ENCODE data around the gene KRTAP13-4.

The KRTAP13-4 gene

DNA sequence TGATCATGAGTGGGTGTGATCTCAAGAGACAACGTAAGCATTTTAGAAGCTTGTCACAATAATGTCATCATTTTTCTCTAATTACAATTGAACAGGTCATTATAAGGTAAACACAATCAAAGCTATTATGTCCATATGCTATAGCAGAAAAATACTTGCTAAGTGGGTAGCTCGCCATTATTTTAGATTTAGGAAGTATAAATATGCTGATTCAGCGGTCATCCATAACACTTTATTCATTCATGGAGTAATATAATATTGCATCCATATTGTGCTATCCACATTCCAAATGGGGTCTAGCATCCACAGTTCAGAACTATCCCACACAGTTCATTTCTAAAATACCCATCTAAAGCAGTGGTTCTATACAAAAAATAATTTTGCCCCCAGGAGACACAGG is 18.5 kb downstream of the KRTAP13-4 start:
- CTCF ChIA-PET, result no interaction called here
- no peak overlapping the region for H3K27ac Mint-ChIP-seq
- no peak for DNase-seq
- H3K4me3 Mint-ChIP-seq, result no peak overlapping the region
- H3K9me3 Mint-ChIP-seq, result no peaks in the 10 kb centered on the region
- H3K27me3 Mint-ChIP-seq, result no peaks in the 10 kb centered on the region
- peaks cover 2% of the 10 kb centered on the region for H3K4me1 Mint-ChIP-seq
- H3K36me3 Mint-ChIP-seq, result no peaks in the 10 kb centered on the region

- Mint-ChIP-seq H3K27ac (no peak overlapping the region), H3K27me3 (no peaks in the 10 kb centered on the region), H3K4me1 (no peaks in the 10 kb centered on the region), H3K4me3 (no peak overlapping the region), H3K36me3 (no peaks in the 10 kb centered on the region), H3K9me3 (no peaks in the 10 kb centered on the region)
- no peak for DNase-seq
- CTCF ChIA-PET, result interaction anchor here (0.9 kb wide), 1 partner anchor 485 kb away, joined by 4 read pairs; no protein-coding TSS in a partner anchor
These were observed 33.7 kb downstream of the KRTAP13-4 start for GRCh38 chr21:30463713-30464112.

DNA sequence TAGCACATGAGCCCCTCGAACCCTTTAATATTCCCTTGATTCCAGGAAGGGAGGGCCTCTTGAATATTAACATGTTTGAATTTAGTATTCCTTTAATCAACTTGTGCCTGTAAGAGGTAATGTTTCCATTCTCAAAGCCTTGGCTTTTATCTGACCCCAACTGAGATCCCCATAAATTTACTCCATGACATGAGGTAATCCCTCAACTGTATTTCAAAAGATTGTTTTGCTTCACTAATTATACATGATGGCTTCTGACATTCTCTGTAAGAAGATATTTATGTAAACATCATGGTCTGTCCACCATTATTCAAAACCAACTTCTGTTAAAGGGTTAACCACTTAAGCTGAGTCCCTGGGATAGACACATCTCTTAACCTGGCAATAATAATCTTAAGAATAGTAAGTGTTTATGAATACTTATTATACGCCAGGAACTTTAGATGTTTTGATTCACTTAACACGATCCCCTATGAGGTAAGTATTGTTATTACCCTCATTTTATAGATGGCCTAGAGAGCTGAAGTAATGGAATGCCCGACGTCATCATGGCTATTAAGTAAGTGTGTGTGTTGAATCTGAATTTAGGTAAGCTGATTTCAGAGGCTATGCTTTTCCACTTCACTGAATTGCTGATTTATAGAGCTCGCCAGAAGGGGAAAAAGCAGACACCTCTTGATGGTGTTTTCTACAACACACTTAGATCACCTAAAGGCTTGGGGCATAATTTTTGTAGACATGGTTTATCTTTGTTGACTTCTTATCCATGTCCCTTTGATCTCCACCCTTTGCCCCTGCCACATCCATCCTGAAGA is 39.1 kb downstream of the KRTAP13-4 start:
- Mint-ChIP-seq H3K4me3 (no peak overlapping the region), H3K36me3 (no peaks in the 10 kb centered on the region), H3K9me3 (no peaks in the 10 kb centered on the region), H3K27ac (no peak overlapping the region), H3K27me3 (no peaks in the 10 kb centered on the region), H3K4me1 (no peaks in the 10 kb centered on the region)
- DNase-seq, result no peak
- CTCF ChIA-PET, result no interaction called here

DNA sequence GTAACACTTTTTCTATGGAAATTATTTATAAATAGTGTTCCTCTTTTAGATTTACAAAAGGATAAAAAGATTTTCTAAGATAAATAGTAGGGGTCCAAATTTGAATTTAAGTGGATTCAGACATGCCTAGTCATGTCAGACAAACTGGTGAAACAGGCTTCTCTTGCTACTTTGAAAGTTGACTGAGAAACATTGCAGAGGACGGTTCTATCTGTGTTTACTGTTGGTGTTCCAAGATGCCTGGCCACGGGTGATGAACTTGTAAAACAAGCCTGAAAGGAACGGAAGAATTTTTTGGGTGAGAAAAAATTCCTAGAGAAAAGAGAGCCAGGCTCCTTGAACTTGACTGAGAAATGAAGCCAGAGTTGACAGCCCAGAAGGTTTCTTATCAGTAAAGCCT is 48.0 kb downstream of the KRTAP13-4 start:
- H3K4me3 Mint-ChIP-seq, result no peak overlapping the region
- CTCF ChIA-PET, result no interaction called here

GRCh38 chr21:30479259-30479658 is 49.2 kb downstream of the KRTAP13-4 start:
- DNase-seq, result no peak
- no peak overlapping the region for H3K27ac Mint-ChIP-seq
- H3K4me1 Mint-ChIP-seq, result no peaks in the 10 kb centered on the region
- no peaks in the 10 kb centered on the region for H3K36me3 Mint-ChIP-seq
- CTCF ChIA-PET, result no interaction called here
- H3K27me3 Mint-ChIP-seq, result no peaks in the 10 kb centered on the region
- no peaks in the 10 kb centered on the region for H3K9me3 Mint-ChIP-seq
- no peak overlapping the region for H3K4me3 Mint-ChIP-seq

More for the DNA sequence above, 48.0 kb downstream of the KRTAP13-4 start:
- H3K4me1 Mint-ChIP-seq, result no peaks in the 10 kb centered on the region
- H3K27me3 Mint-ChIP-seq, result no peaks in the 10 kb centered on the region
- no peaks in the 10 kb centered on the region for H3K9me3 Mint-ChIP-seq
- no peak for DNase-seq
- no peak overlapping the region for H3K27ac Mint-ChIP-seq
- no peaks in the 10 kb centered on the region for H3K36me3 Mint-ChIP-seq

- Mint-ChIP-seq H3K36me3 (no peaks in the 10 kb centered on the region), H3K27me3 (no peaks in the 10 kb centered on the region), H3K27ac (no peak within 1 kb of the TSS), H3K9me3 (no peaks in the 10 kb centered on the region), H3K4me1 (no peaks in the 10 kb centered on the region), H3K4me3 (no peak within 1 kb of the TSS)
- CTCF ChIA-PET, result interaction anchor here (0.6 kb wide), 1 partner anchor 602 kb away, joined by 3 read pairs; no protein-coding TSS in a partner anchor
- no peak for DNase-seq
These were observed 50.1 kb downstream of the KRTAP13-4 start, which contains the start of gene KRTAP19-1 for GRCh38 chr21:30480145-30480544. KRTAP19-1 (minus strand) TSS chr21:30480367; CDS start chr21:30480317, 50 bp downstream.

All from activated naive CD4-positive, alpha-beta T cell treated with anti-CD3 and anti-CD28 coated beads, Interleukin-2, amount 10 ng/mL, durations not matched to agents 7 days and 5 days (primary cell).